Activated naive CD8-positive, alpha-beta T cell treated with anti-CD3 and anti-CD28 coated beads for 36 hours (primary cell): ENCODE data around the gene UBE2G1. TPM values are rescaled to one million over a fixed set of nuclear protein-coding genes. Genes with fewer than 3 reads are reported as not detected.
"Not testable (repeated sequence)": the region's sequence is repeated elsewhere in the genome, so short reads cannot be mapped to it uniquely, and the experiment has no call there.

ENCODE experiments used
- DNase-seq: peaks from one replicate; pipeline ENCODE4 v3.0.0; 2021
- H3K27ac Mint-ChIP-seq: one replicate; pipeline ENCODE4 v1.8.0; 2022; ENCODE audit warnings: mild to moderate bottlenecking, moderate library complexity, mixed read lengths
- H3K27me3 Mint-ChIP-seq: one replicate; pipeline ENCODE4 v1.8.0; 2022; ENCODE audit warnings: mild to moderate bottlenecking, mixed read lengths
- H3K36me3 Mint-ChIP-seq: one replicate; pipeline ENCODE4 v1.8.0; 2021; ENCODE audit warnings: mild to moderate bottlenecking, mixed read lengths
- H3K4me1 Mint-ChIP-seq: one replicate; pipeline ENCODE4 v1.8.0; 2021; ENCODE audit warnings: mixed read lengths
- H3K4me3 Mint-ChIP-seq: one replicate; pipeline ENCODE4 v1.8.0; 2022; ENCODE audit warnings: mild to moderate bottlenecking, moderate library complexity, mixed read lengths
- H3K9me3 Mint-ChIP-seq: one replicate; pipeline ENCODE4 v1.8.0; 2022; ENCODE audit warnings: mixed read lengths
- total RNA-seq, 2 experiments: library from RNA; stranded (reverse); gene quantifications; one replicate each; pipeline ENCODE4 v1.2.3, GENCODE V29; 2021

UBE2G1 gene
- total RNA-seq, 2 experiments from 2014 or later, result 58.8 to 63.9 TPM

DNA sequence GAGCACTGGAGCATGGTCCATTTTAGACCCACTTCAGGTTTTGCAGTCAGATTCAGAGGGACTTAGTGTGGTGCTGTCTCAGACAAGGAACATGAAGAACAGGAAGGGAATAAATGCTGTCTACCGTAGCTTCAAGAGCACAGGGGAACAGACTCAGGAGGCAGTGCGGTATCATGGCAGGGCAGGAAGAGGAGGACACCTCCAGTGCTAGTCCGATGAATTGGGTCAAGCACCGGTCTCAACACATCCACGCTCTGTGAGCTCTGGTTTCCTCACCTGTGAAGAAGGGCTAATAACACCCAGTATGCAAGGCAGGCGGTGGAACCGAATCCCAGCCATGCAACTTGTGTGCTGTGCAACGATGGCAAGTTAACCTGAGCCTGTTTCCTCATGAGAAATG, 99.1 kb downstream of the UBE2G1 start:
- no peak for DNase-seq
- no peaks in the 10 kb centered on the region for H3K27me3 Mint-ChIP-seq
- no peak overlapping the region for H3K27ac Mint-ChIP-seq
- H3K9me3 Mint-ChIP-seq, result no peaks in the 10 kb centered on the region
- H3K36me3 Mint-ChIP-seq, result peaks cover 9% of the 10 kb centered on the region
- peaks cover 14% of the 10 kb centered on the region for H3K4me1 Mint-ChIP-seq
- no peak overlapping the region for H3K4me3 Mint-ChIP-seq

- Mint-ChIP-seq H3K27me3 (no peaks in the 10 kb centered on the region), H3K9me3 (no peaks in the 10 kb centered on the region), H3K36me3 (peaks cover 16% of the 10 kb centered on the region), H3K4me1 (peaks cover 22% of the 10 kb centered on the region), H3K4me3 (no peak overlapping the region), H3K27ac (no peak overlapping the region)
- no peak for DNase-seq
Observed at GRCh38 chr17:4266550-4266949, 99.9 kb downstream of the UBE2G1 start.

DNA sequence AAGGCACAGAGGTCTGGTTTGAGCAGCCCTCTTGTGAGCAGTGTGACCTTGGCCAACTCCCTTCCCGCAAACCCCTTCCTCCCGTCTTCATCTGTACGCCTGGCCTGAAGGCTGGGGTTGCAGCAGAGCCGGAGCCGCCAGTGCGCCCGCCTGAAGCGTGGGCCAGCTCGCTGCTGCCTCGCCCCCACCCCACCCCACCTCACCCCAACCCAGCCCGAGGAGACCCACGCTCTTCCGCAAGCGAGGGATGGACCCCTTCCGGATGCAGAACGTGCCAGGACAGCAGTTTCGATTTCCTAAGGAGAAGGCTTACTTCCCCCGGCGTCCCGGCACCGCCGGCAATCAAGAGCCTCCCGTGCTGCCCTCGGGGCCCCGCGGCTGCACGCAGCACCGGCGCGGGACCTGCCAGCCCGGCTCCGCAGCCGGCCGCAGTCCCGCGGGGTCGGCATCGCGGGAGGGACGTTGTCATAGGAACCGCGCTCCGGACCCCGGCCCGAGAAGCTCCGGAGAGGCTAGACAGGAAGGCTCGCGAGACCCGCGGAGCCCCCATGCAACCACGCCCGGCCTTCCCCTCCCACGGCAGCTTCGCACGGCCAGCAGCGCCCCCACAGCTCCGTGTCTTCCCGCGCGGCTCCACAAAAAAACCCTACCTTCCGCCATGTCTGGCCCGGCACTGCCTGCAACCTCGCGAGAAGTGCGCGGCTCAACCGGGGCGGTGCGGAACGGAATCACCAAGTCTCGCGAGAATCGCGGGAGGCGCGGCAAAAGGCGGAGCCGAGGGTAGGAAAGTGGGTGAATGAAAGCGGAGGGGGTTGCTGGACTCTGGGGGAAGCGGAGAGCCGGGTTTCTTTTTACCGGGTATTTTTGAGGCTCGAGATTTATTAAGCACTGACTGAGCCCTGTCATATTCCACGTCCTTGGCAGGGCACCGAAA, 102.9 kb downstream of the UBE2G1 start, which contains the start of gene ANKFY1:
TSS of gene ANKFY1 (minus strand) at position 698 of the 934 bp plus-strand sequence. CDS start at position 660, 38 bp downstream.
- no peaks in the 10 kb centered on the region for H3K27me3 Mint-ChIP-seq
- H3K27ac Mint-ChIP-seq, result peak within 1 kb of the TSS; percentile 82
- H3K36me3 Mint-ChIP-seq, result peaks cover 36% of the 10 kb centered on the region
- peaks cover 9% of the 10 kb centered on the region for H3K9me3 Mint-ChIP-seq
- DNase-seq, result peak; percentile 99
- peak within 1 kb of the TSS; percentile 86 for H3K4me3 Mint-ChIP-seq
- H3K4me1 Mint-ChIP-seq, result peaks cover 27% of the 10 kb centered on the region

GRCh38 chr17:4262703-4263102, 103.8 kb downstream of the UBE2G1 start:
- Mint-ChIP-seq H3K9me3 (peaks cover 12% of the 10 kb centered on the region), H3K27ac (peak overlapping the region; percentile 61), H3K4me3 (peak overlapping the region; percentile 81), H3K27me3 (no peaks in the 10 kb centered on the region), H3K4me1 (peaks cover 30% of the 10 kb centered on the region), H3K36me3 (peaks cover 38% of the 10 kb centered on the region)
- DNase-seq, result no peak

- DNase-seq, result no peak
- peaks cover 42% of the 10 kb centered on the region for H3K4me1 Mint-ChIP-seq
- H3K36me3 Mint-ChIP-seq, result peaks cover 51% of the 10 kb centered on the region
- H3K9me3 Mint-ChIP-seq, result peaks cover 12% of the 10 kb centered on the region
- peak overlapping the region; percentile 0 for H3K4me3 Mint-ChIP-seq
- H3K27me3 Mint-ChIP-seq, result no peaks in the 10 kb centered on the region
- no peak overlapping the region for H3K27ac Mint-ChIP-seq
Observed at GRCh38 chr17:4261452-4261851, 105.0 kb downstream of the UBE2G1 start.

DNA sequence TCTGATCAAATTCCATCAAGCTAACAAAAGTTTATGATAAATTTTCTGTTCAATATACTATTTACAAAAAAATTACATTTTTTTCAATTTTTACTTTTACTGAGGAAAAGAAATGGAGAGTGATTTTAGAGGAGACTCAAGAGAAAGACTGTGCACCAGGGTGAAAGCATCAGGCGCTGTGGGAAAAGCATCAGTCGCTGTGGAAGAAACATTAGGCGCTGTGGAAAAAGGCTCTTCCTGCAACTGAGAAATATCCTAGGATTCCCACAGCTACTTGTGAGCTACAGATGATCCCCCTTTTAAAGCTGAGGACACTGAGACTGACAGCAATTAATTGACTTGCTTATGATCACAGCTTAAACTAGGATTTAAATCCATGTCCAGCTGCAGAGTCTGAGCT, 107.6 kb downstream of the UBE2G1 start:
- H3K36me3 Mint-ChIP-seq, result peaks cover 58% of the 10 kb centered on the region

DNA sequence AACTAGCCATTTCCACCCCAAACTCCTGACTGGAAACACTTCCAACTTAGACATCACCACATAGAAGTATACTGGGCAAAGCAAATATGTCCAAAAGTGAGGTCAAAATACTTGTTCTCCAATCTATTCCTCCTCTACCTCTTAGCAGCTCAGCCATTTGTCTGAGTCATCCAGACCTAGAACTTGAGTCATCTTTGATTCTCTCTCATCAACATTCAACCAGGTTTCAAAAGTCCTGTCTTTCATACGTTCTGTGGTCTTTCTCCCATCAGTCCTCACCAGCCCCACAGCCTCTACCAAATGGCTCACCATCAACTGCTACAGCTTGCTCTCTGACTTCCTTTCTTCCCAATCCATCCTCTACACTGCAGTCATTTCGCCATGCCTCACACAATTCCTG, 109.5 kb downstream of the UBE2G1 start:
- no peaks in the 10 kb centered on the region for H3K27me3 Mint-ChIP-seq
- DNase-seq, result no peak
- peaks cover 12% of the 10 kb centered on the region for H3K9me3 Mint-ChIP-seq
- H3K27ac Mint-ChIP-seq, result no peak overlapping the region
- no peak overlapping the region for H3K4me3 Mint-ChIP-seq
- H3K36me3 Mint-ChIP-seq, result peaks cover 56% of the 10 kb centered on the region
- peaks cover 35% of the 10 kb centered on the region for H3K4me1 Mint-ChIP-seq

More for the DNA sequence above, 107.6 kb downstream of the UBE2G1 start:
- H3K27me3 Mint-ChIP-seq, result no peaks in the 10 kb centered on the region
- H3K4me1 Mint-ChIP-seq, result peaks cover 40% of the 10 kb centered on the region
- DNase-seq, result no peak
- H3K9me3 Mint-ChIP-seq, result peaks cover 12% of the 10 kb centered on the region
- H3K4me3 Mint-ChIP-seq, result no peak overlapping the region
- H3K27ac Mint-ChIP-seq, result no peak overlapping the region

DNA sequence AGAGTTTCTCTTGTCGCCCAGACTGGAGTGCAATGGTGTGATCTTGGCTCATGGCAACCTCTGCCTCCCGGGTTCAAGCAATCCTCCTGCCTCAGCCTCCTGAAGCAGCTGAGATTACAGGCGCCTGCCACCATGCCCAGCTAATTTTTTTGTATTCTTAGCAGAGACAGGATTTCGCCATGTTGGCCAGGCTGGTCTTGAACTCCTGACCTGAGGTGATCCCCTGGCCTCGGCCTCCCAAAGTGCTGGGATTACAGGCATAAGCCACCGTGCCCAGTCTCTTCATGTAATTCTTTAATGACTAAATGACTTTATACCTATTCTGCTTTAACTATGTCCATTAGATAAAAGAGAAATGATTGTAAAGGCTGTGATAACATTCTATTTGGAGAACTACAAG, 111.2 kb downstream of the UBE2G1 start:
- peaks cover 44% of the 10 kb centered on the region for H3K36me3 Mint-ChIP-seq
- peaks cover 31% of the 10 kb centered on the region for H3K4me1 Mint-ChIP-seq

GRCh38 chr17:4250887-4251286, 115.6 kb downstream of the UBE2G1 start:
- no peak for DNase-seq
- Mint-ChIP-seq H3K36me3 (peaks cover 10% of the 10 kb centered on the region), H3K4me3 (no peak overlapping the region), H3K4me1 (peaks cover 38% of the 10 kb centered on the region), H3K27ac (no peak overlapping the region), H3K27me3 (no peaks in the 10 kb centered on the region), H3K9me3 (no peaks in the 10 kb centered on the region)

More for the DNA sequence above, 111.2 kb downstream of the UBE2G1 start:
- H3K27me3 Mint-ChIP-seq, H3K4me3 Mint-ChIP-seq, DNase-seq, H3K27ac Mint-ChIP-seq: not testable (repeated sequence)
- peaks cover 12% of the 10 kb centered on the region for H3K9me3 Mint-ChIP-seq

DNA sequence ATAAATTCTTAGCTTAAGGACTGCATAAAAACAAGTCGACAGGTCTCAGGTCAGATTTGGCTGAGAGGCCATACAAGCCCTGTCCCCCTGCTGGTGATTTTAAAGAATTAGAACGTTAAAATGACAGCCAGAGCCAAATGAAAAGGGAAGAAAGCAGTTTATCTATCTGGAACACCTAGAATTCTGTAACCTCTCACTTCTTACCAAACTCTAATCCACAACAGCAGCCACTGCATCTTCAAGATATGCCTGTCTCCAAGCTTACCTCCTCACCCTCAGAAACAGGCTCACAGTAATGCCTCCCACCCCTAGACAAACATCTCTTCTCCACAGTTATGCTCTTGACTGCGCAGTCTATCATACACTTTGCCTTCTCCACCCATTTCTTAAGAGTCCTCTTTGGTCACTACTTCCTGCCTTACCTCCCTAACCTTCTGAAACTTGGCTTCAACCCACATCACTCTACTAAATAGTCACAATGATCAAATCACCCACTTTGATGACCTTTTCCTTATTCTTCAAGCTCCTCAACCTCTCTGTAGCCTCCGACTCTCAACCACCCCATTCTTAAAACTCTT, 116.9 kb downstream of the UBE2G1 start:
- peaks cover 7% of the 10 kb centered on the region for H3K36me3 Mint-ChIP-seq
- H3K27ac Mint-ChIP-seq, result no peak overlapping the region
- H3K9me3 Mint-ChIP-seq, result no peaks in the 10 kb centered on the region
- no peak overlapping the region for H3K4me3 Mint-ChIP-seq
- H3K4me1 Mint-ChIP-seq, result peaks cover 34% of the 10 kb centered on the region
- DNase-seq, result no peak
- no peaks in the 10 kb centered on the region for H3K27me3 Mint-ChIP-seq

GRCh38 chr17:4248504-4249277, 117.8 kb downstream of the UBE2G1 start:
- no peaks in the 10 kb centered on the region for H3K9me3 Mint-ChIP-seq
- H3K4me3 Mint-ChIP-seq, result no peak overlapping the region
- H3K27ac Mint-ChIP-seq, result no peak overlapping the region
- no peak for DNase-seq
- peaks cover 32% of the 10 kb centered on the region for H3K4me1 Mint-ChIP-seq
- H3K27me3 Mint-ChIP-seq, result no peaks in the 10 kb centered on the region
- peaks cover 4% of the 10 kb centered on the region for H3K36me3 Mint-ChIP-seq

DNA sequence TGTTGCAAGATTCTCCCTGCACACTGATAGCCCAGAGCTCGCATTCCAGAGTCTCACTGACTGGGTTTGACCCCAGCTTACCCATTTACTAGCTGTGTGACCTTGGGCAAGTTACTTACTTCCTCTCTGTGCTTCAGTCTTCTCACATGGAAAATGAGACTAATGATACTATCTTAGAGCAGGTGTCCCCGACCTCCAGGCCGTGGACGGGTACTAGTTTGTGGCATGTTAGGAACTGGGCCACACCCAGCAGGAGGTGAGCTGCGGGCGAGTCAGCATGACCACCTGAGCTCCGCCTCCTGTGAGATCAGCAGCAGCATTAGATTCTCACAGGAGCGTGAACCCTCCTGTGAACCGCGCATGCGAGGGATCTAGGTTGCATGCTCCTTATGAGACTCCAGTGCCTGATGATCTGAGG, 118.5 kb downstream of the UBE2G1 start:
- Mint-ChIP-seq H3K36me3 (no peaks in the 10 kb centered on the region), H3K4me1 (peaks cover 30% of the 10 kb centered on the region), H3K27me3 (no peaks in the 10 kb centered on the region), H3K27ac (peak overlapping the region; percentile 26), H3K4me3 (no peak overlapping the region), H3K9me3 (no peaks in the 10 kb centered on the region)
- no peak for DNase-seq

DNA sequence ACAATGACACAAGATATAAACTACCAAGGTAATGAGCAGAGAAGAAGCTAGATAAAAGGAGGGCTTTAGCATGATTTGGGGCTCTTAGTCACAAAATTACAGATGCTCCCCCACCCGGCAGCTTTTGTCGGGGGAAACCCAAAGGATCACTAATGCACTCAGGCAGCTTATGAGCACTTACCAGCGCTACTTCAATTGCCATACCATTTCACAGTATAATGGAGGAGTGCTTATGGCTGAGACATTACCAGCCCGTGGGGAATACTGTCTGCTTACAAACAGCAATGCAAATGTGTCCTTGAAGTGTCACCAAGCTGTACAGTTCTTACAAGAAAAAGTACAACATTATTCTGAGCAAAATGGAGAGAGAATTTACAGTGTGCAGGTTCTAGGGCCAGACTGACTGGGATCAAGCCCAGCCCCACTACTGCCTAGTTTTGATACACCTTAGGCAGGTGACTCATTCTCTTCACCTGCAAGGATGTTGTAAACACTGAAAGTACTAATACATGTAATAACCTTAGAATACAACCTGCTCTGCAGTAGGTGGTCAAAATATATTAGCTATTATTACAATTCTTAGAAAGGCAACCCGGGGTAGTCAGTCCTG, 119.0 kb downstream of the UBE2G1 start:
- Mint-ChIP-seq H3K36me3 (no peaks in the 10 kb centered on the region), H3K4me1 (peaks cover 30% of the 10 kb centered on the region), H3K27ac (no peak overlapping the region), H3K9me3 (no peaks in the 10 kb centered on the region), H3K27me3 (no peaks in the 10 kb centered on the region), H3K4me3 (no peak overlapping the region)
- DNase-seq, result no peak

DNA sequence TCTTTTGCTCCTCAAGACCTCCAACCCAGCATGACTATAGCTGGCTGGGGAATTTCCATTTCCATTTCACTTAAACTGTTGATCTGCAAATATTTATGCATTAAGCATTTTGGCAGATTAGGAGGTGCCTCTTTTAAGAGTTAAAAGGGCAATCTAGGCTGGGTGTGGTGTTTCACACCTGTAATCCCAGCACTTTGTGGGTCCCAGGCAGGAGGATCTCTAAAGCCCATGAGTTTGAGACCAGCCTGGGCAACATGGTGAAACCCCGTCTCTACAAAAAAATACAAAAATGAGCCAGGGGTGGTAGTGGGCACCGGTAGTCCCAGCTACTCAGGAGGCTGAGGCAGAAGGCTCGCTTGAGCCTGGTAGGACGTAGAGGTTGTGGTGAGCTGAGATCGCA, 119.8 kb downstream of the UBE2G1 start:
- no peaks in the 10 kb centered on the region for H3K27me3 Mint-ChIP-seq
- H3K36me3 Mint-ChIP-seq, result peaks cover 2% of the 10 kb centered on the region
- no peak overlapping the region for H3K4me3 Mint-ChIP-seq
- peaks cover 30% of the 10 kb centered on the region for H3K4me1 Mint-ChIP-seq
- H3K27ac Mint-ChIP-seq, result no peak overlapping the region
- no peaks in the 10 kb centered on the region for H3K9me3 Mint-ChIP-seq
- no peak for DNase-seq
